DND-41 (cell line): ENCODE measurements around the gene ZNF444.

ENCODE experiments used
- EZH2 ChIP-seq: IDR thresholded peaks from 3 replicates; pipeline ENCODE4 v1.6.1; 2012; ENCODE audit warnings: borderline replicate concordance, low read depth, mild to moderate bottlenecking, moderate library complexity, low read length, inconsistent platforms; ENCODE audit not compliant: severe bottlenecking
- TF ChIP-seq, protein P1 (sequence below): IDR thresholded peaks from 2 replicates; pipeline ENCODE4 v1.5.1; 2012; ENCODE audit warnings: borderline replicate concordance, low read length, moderate library complexity, mild to moderate bottlenecking; ENCODE audit not compliant: poor library complexity, severe bottlenecking; ENCODE audit errors: extremely low read depth

DNA sequence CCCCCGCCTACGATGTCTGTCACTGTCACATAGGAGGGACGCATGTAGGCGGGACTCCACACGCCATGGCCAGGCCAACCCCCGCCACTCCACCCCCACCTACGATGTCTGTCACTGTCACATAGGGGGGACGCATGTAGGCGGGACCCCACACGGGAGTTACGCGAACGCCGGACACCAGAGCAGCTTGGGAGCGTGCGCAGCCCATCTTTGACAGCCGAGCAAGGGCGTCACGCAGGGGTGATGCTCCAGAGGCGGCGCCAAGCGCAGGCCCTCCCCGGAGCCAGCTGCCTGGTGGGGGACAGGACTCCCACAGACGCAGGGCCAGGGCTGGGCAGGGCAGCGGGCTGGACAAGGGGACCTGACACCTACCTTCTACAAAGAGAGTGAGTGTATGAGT lies 40.0 kb upstream of the ZNF444 start:
- TF ChIP-seq, protein P1, sequence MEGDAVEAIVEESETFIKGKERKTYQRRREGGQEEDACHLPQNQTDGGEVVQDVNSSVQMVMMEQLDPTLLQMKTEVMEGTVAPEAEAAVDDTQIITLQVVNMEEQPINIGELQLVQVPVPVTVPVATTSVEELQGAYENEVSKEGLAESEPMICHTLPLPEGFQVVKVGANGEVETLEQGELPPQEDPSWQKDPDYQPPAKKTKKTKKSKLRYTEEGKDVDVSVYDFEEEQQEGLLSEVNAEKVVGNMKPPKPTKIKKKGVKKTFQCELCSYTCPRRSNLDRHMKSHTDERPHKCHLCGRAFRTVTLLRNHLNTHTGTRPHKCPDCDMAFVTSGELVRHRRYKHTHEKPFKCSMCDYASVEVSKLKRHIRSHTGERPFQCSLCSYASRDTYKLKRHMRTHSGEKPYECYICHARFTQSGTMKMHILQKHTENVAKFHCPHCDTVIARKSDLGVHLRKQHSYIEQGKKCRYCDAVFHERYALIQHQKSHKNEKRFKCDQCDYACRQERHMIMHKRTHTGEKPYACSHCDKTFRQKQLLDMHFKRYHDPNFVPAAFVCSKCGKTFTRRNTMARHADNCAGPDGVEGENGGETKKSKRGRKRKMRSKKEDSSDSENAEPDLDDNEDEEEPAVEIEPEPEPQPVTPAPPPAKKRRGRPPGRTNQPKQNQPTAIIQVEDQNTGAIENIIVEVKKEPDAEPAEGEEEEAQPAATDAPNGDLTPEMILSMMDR: no peak
- no peak for TF ChIP-seq EZH2
